Spleen (tissue), 11 donors: ENCODE data around the gene RNF224. TPM values are rescaled to one million over a fixed set of nuclear protein-coding genes. Genes with fewer than 3 reads are reported as not detected.

ENCODE experiments used
- DNase-seq: peaks from one replicate; pipeline ENCODE4 v3.0.0-alpha.2; 2020
- H3K27ac ChIP-seq, 8 donors: fragments of 200-600 bp; sonication (generic) in 7 of 8; 1 replicate in 4 of 8; 2 replicates in 4 of 8; pipeline versions ENCODE4 v1.5.0 to v1.8.0; 2016 to 2021; ENCODE audit warnings: inconsistent platforms in 4 of 8, mild to moderate bottlenecking in 4 of 8, moderate library complexity in 1 of 8
- H3K27me3 ChIP-seq, 7 donors: fragments of 200-600 bp; sonication (generic) in 6 of 7; replicated peaks in 1 of 7; 1 replicate in 4 of 7; 2 replicates in 3 of 7; pipeline versions ENCODE4 v1.5.0 to v1.8.0; 2016 to 2021; ENCODE audit warnings: inconsistent platforms in 3 of 7, mild to moderate bottlenecking in 1 of 7
- H3K36me3 ChIP-seq, 6 donors: fragments of 200-600 bp; sonication (generic) in 5 of 6; 1 replicate in 4 of 6; 2 replicates in 2 of 6; pipeline versions ENCODE4 v1.5.0 to v1.8.0; 2016 to 2021; ENCODE audit warnings: inconsistent platforms in 2 of 6
- H3K4me1 ChIP-seq, 6 donors: fragments of 200-600 bp; sonication (generic) in 5 of 6; 1 replicate in 3 of 6; 2 replicates in 3 of 6; pipeline versions ENCODE4 v1.5.0 to v1.8.0; 2016 to 2021; ENCODE audit warnings: inconsistent platforms in 3 of 6
- H3K4me3 ChIP-seq, 8 donors: fragments of 200-600 bp; sonication (generic) in 7 of 8; 1 replicate in 4 of 8; 2 replicates in 4 of 8; pipeline versions ENCODE4 v1.5.0 to v1.8.0; 2016 to 2021; ENCODE audit warnings: inconsistent platforms in 4 of 8, mild to moderate bottlenecking in 4 of 8, moderate library complexity in 2 of 8
- H3K9me3 ChIP-seq, 8 donors: fragments of 200-600 bp; sonication (generic) in 7 of 8; 1 replicate in 4 of 8; 2 replicates in 4 of 8; pipeline versions ENCODE4 v1.5.0 to v1.8.0; 2016 to 2021; ENCODE audit warnings: inconsistent platforms in 4 of 8
- POLR2A ChIP-seq, 3 donors: fragments of 450-650 bp; IDR thresholded peaks; one replicate each; pipeline ENCODE4 v1.5.1; 2017; ENCODE audit warnings: antibody characterized with exemption in 3 of 3, mild to moderate bottlenecking in 1 of 3
- POLR2AphosphoS5 ChIP-seq, 3 donors: sonication (generic); formaldehyde crosslinking; IDR thresholded peaks; one replicate each; pipeline ENCODE4 v1.5.1; 2017; ENCODE audit warnings: antibody characterized with exemption in 3 of 3
- WGBS, 5 donors: extraction: QIAGEN DNeasy Blood & Tissue Kit in 3 of 5; methylation state at CpG; one replicate each; pipeline versions ENCODE4 v1.1.5 to v1.1.7; 2013 to 2018; 5-methylcytosine and 5-hydroxymethylcytosine counted together
- intact Hi-C: fragments of 100-400 bp; cut with DNase I; formaldehyde crosslinking; loops from one replicate; pipeline ENCODE4 v1.15.0; 2023; ENCODE audit warnings: low total_unique reads
- polyA plus RNA-seq, 3 donors: library from polyadenylated mRNA; stranded (reverse); fragments of 200-250 nt; gene quantifications; one replicate each; pipeline ENCODE4 v1.2.1, GENCODE V29; 2013
- total RNA-seq, 7 donors: library from RNA; depleted of rRNA in 3 of 7; stranded (reverse); fragments of >200 nt in 3 of 7; fragmentation: NEBNext Ultra II Directional in 4 of 7; extraction: Animal tissue kit (Norgen Biotek cat#: 25700) in 4 of 7; gene quantifications; one replicate each; pipeline versions ENCODE4 v1.1.0 to v1.2.1, GENCODE V29; 2016 to 2021
- TF ChIP-seq, protein P1 (sequence below), 11 experiments: fragments of 200-600 bp in 7 of 11; fragments of 450-650 bp in 4 of 11; sonication (generic) in 4 of 11; IDR thresholded peaks in 8 of 11; conservative IDR thresholded peaks in 3 of 11; 1 replicate in 7 of 11; 2 replicates in 4 of 11; pipeline versions ENCODE4 v1.4.0 to v1.8.0; 2016 to 2021; ENCODE audit warnings: antibody characterized with exemption in 11 of 11, inconsistent platforms in 4 of 11, mild to moderate bottlenecking in 1 of 11
- donor health status: healthy with polysubstance abuse.
- donor health status: DM: no; HTN: no; CAD: no; lungs with moderate emphysema.
- donor health status: DM: no; HTN: no; CAD: no.
- donor health status: Bipolar disorder and iron deficiency.
- donor health status: healthy.
- donor health status: DM: no; HTN: no; CAD: no.
- donor health status: DM: yes; HTN: yes; CAD: no.

The RNF224 gene
- total and polyA plus RNA-seq, 10 donors, result not detected

DNA sequence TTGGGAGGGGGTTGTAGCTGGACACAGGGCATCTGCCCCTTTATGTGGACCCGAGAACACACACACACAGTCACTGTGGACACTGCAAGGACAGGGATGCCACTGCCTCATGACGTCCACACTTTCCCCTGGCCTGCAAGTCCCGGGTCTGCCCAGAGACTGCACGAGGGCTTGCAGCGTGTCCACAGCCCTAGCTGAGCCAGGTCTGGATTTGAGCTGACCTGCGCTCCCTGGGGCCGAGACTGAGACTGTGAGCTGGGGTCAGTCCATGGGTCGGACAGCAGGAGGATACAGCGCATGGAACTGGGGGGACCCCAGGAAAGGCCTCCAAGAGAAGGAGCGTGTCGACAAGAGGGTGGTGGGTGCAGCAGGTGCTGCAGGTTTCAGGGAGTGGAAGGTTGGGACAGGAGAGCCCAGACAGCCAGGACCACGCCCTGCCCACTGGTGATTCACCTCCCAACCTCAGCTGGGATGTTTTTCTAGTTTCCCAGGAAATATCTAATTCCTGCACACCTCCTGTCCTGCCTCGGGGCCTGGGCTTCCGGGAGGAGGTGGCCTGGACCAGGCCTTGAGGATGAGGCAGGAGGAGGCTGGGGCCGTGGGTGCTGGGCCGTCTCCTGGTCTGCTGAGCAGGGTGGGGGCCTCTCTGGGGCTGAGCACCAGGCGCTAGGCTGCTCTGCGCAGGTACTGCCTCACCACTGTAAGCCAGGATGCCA is 806 bp upstream of the RNF224 start:
- intact Hi-C loops, result no loop called here
- H3K4me3 ChIP-seq, result no peak overlapping the region
- TF ChIP-seq POLR2A (IDR thresholded peaks at IDR 0.05) (no peak), POLR2AphosphoS5 (IDR thresholded peaks at IDR 0.05) (no peak)
- TF ChIP-seq, protein P1, sequence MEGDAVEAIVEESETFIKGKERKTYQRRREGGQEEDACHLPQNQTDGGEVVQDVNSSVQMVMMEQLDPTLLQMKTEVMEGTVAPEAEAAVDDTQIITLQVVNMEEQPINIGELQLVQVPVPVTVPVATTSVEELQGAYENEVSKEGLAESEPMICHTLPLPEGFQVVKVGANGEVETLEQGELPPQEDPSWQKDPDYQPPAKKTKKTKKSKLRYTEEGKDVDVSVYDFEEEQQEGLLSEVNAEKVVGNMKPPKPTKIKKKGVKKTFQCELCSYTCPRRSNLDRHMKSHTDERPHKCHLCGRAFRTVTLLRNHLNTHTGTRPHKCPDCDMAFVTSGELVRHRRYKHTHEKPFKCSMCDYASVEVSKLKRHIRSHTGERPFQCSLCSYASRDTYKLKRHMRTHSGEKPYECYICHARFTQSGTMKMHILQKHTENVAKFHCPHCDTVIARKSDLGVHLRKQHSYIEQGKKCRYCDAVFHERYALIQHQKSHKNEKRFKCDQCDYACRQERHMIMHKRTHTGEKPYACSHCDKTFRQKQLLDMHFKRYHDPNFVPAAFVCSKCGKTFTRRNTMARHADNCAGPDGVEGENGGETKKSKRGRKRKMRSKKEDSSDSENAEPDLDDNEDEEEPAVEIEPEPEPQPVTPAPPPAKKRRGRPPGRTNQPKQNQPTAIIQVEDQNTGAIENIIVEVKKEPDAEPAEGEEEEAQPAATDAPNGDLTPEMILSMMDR (IDR thresholded peaks at IDR 0.05 in 8 of 11, conservative IDR thresholded peaks at IDR 0.05 in 3 of 11), result no peak
- H3K9me3 ChIP-seq, result no peaks in the 10 kb centered on the region
- peaks cover 6 to 41% (median 29%) of the 10 kb centered on the region in 6 donors for H3K4me1 ChIP-seq
- no peak overlapping the region for H3K27ac ChIP-seq
- no peak for DNase-seq
- WGBS, 5 donors, result 69 to 82% (median 75%) methylated on average over 18 of the region's 18 CpGs
- peaks cover 0 to 59% (median 24%) of the 10 kb centered on the region in 7 donors for H3K27me3 ChIP-seq
- no peaks in the 10 kb centered on the region for H3K36me3 ChIP-seq

DNA sequence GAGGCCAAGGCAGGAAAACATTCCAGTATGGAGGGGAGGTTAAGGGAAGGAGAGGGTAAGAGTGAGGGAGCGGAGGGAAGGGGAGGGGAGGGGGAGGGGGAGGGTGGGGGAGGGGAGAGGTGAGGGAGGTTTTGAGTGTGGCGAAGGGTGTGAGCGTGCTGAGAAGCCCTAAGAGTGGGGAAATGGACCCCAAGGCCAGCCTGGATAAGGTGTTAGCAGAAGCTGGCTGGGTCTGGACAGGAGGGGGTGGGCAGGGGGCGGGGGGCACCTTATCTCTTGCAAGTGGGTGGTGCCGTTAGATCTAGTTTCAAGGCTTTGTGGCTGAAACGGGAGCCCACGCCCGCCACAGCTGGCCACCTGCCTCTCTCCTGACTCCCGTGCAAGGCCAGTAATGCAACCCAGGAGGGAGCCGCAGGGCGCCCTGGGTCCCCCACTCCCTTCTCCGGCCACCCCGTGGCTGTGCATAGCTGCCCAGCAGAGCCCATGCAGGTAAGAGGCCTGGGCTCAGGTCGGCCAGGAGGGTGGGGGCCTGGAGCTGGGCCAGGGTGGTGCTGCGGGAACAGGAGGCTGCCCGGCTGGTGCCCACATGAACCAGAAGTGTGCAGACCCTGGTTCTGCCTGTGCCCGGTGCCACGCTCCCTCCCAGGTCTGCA is 677 bp downstream of the RNF224 start:
- peaks cover under 1 to 29% (median 18%) of the 10 kb centered on the region in 6 donors for H3K4me1 ChIP-seq
- H3K27ac ChIP-seq, result no peak overlapping the region
- intact Hi-C loops, result no loop called here
- no peaks in the 10 kb centered on the region for H3K9me3 ChIP-seq
- peaks cover 0 to 62% (median 30%) of the 10 kb centered on the region in 7 donors for H3K27me3 ChIP-seq
- no peak overlapping the region for H3K4me3 ChIP-seq
- WGBS, 5 donors, result 38 to 47% (median 46%) methylated on average over 7 to 18 of the region's 18 CpGs
- peak in 1 of 3 donors; percentile 5 for TF ChIP-seq POLR2AphosphoS5 (IDR thresholded peaks at IDR 0.05)
- TF ChIP-seq, protein P1 (IDR thresholded peaks at IDR 0.05 in 8 of 11, conservative IDR thresholded peaks at IDR 0.05 in 3 of 11), result no peak
- DNase-seq, result no peak
- H3K36me3 ChIP-seq, result no peaks in the 10 kb centered on the region

DNA sequence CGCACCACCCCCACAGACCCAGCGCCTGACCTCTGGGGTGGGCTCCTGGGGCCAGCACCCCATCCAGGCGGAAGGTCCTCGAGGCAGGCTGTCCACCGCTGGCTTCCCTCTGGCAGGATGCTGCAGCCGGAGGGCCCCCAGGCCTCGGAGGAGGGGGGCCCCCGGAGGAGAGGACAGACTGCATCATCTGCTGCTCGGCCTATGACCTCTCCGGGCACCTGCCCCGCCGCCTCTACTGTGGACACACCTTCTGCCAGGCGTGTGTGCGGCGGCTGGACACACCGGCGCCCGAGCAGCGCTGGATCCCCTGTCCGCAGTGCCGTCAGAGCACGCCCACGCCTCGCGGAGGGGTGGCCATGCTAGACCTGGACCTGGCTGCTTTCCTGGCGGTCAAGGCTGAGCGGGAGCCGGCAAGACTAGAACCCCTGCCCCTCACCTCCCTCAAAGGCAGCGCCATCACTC is 1.2 kb downstream of the RNF224 start:
- intact Hi-C loops, result no loop called here
- no peak overlapping the region for H3K4me3 ChIP-seq
- H3K36me3 ChIP-seq, result no peaks in the 10 kb centered on the region
- no peak for DNase-seq
- peaks cover 0 to 68% (median 34%) of the 10 kb centered on the region in 7 donors for H3K27me3 ChIP-seq
- no peaks in the 10 kb centered on the region for H3K9me3 ChIP-seq
- H3K4me1 ChIP-seq, result peaks cover 0 to 25% (median 16%) of the 10 kb centered on the region in 6 donors
- TF ChIP-seq POLR2A (IDR thresholded peaks at IDR 0.05), result no peak
- TF ChIP-seq POLR2AphosphoS5 (IDR thresholded peaks at IDR 0.05), result peak in 1 of 3 donors; percentile 3
- TF ChIP-seq, protein P1 (IDR thresholded peaks at IDR 0.05 in 8 of 11, conservative IDR thresholded peaks at IDR 0.05 in 3 of 11), result no peak
- no peak overlapping the region for H3K27ac ChIP-seq
- 47 to 75% (median 71%) methylated on average over 5 to 29 of the region's 29 CpGs for WGBS, 5 donors
